ENCODE results near the gene KLHL24. TPM values are rescaled to one million over a fixed set of nuclear protein-coding genes. Genes with fewer than 3 reads are reported as not detected.
"Not testable (repeated sequence)": the region's sequence is repeated elsewhere in the genome, so short reads cannot be mapped to it uniquely, and the experiment has no call there.

KLHL24 gene
- total RNA-seq: 10 to 100 TPM; 33.3 to 35.5 TPM
- long read RNA-seq, donor 1, partial matches to known transcripts: 2 of 12 reads
- long read RNA-seq, donor 1, other reads (novel, unspliced or antisense): 7 of 12 reads
- long read RNA-seq, donor 2, full-length matches to known transcripts: 2 of 14 reads
- long read RNA-seq, donor 2, partial matches to known transcripts: 4 of 14 reads
- long read RNA-seq, donor 2, other reads (novel, unspliced or antisense): 8 of 14 reads

GRCh38 chr3:183635431-183636220, at the start of gene KLHL24:
Gene KLHL24, plus strand, starts transcription at chr3:183635623. Its CDS starts 14,734 bp downstream, at chr3:183650357.
- intact Hi-C loops (cut with DNase I): no loop called here
- peak; percentile 97 for DNase-seq (ENCODE audit: low spot score)

GRCh38 chr3:183586477-183586876, 48.9 kb upstream of the KLHL24 start:
- intact Hi-C loops (cut with DNase I): no loop called here
- DNase-seq (ENCODE audit: low spot score): no peak

- intact Hi-C loops (cut with DNase I): no loop called here
- no peak for DNase-seq (ENCODE audit: low spot score)
These were observed 48.1 kb upstream of the KLHL24 start for GRCh38 chr3:183587336-183587735.

- intact Hi-C loops (cut with DNase I): no loop called here
- no peak for DNase-seq (ENCODE audit: low spot score)
These were observed 45.0 kb upstream of the KLHL24 start for GRCh38 chr3:183590442-183590841.

GRCh38 chr3:183591881-183592521, 43.4 kb upstream of the KLHL24 start:
- intact Hi-C loops (cut with DNase I): no loop called here
- no peak for DNase-seq (ENCODE audit: low spot score)

GRCh38 chr3:183592821-183593220, 42.6 kb upstream of the KLHL24 start:
- DNase-seq (ENCODE audit: low spot score): no peak
- intact Hi-C loops (cut with DNase I): no loop called here

GRCh38 chr3:183594636-183595035, 40.8 kb upstream of the KLHL24 start:
- intact Hi-C loops (cut with DNase I): no loop called here
- no peak for DNase-seq (ENCODE audit: low spot score)

- no peak for DNase-seq (ENCODE audit: low spot score)
- intact Hi-C loops (cut with DNase I): no loop called here
These were observed 37.5 kb upstream of the KLHL24 start for GRCh38 chr3:183597959-183598358.

GRCh38 chr3:183611326-183611725, 24.1 kb upstream of the KLHL24 start:
- DNase-seq (ENCODE audit: low spot score); intact Hi-C loops (cut with DNase I): not testable (repeated sequence)

- no peak for DNase-seq (ENCODE audit: low spot score)
- intact Hi-C loops (cut with DNase I): no loop called here
These were observed 21.8 kb upstream of the KLHL24 start for GRCh38 chr3:183613366-183614285.

- intact Hi-C loops (cut with DNase I): no loop called here
These were observed 16.9 kb upstream of the KLHL24 start for GRCh38 chr3:183618542-183618941.

GRCh38 chr3:183619010-183619409, 16.4 kb upstream of the KLHL24 start:
- DNase-seq (ENCODE audit: low spot score): no peak
- intact Hi-C loops (cut with DNase I): no loop called here

More at GRCh38 chr3:183618542-183618941, 16.9 kb upstream of the KLHL24 start:
- DNase-seq (ENCODE audit: low spot score): no peak

GRCh38 chr3:183619624-183620251, 15.7 kb upstream of the KLHL24 start:
- intact Hi-C loops (cut with DNase I): no loop called here
- no peak for DNase-seq (ENCODE audit: low spot score)

GRCh38 chr3:183620252-183620628, 15.2 kb upstream of the KLHL24 start:
- intact Hi-C loops (cut with DNase I): no loop called here
- no peak for DNase-seq (ENCODE audit: low spot score)

- intact Hi-C loops (cut with DNase I); DNase-seq (ENCODE audit: low spot score): not testable (repeated sequence)
These were observed 12.9 kb upstream of the KLHL24 start for GRCh38 chr3:183622473-183622872.

- intact Hi-C loops (cut with DNase I): no loop called here
- DNase-seq (ENCODE audit: low spot score): no peak
These were observed 8.4 kb upstream of the KLHL24 start for GRCh38 chr3:183626877-183627594.

- no peak for DNase-seq (ENCODE audit: low spot score)
- intact Hi-C loops (cut with DNase I): no loop called here
These were observed 5.7 kb upstream of the KLHL24 start for GRCh38 chr3:183629546-183630301.

- DNase-seq (ENCODE audit: low spot score): no peak
- intact Hi-C loops (cut with DNase I): no loop called here
These were observed 3.7 kb upstream of the KLHL24 start for GRCh38 chr3:183631715-183632114.

All from posterior vena cava (tissue), 2 donors.